Spleen (tissue), 11 donors: Measurements from ENCODE around the gene FLAD1. TPM values are rescaled to one million over a fixed set of nuclear protein-coding genes. Genes with fewer than 3 reads are reported as not detected.

ENCODE experiments used
- DNase-seq: peaks from one replicate; pipeline ENCODE4 v3.0.0-alpha.2; 2020
- H3K27ac ChIP-seq, 8 donors: fragments of 200-600 bp; sonication (generic) in 7 of 8; 1 replicate in 4 of 8; 2 replicates in 4 of 8; pipeline versions ENCODE4 v1.5.0 to v1.8.0; 2016 to 2021; ENCODE audit warnings: inconsistent platforms in 4 of 8, mild to moderate bottlenecking in 4 of 8, moderate library complexity in 1 of 8
- H3K27me3 ChIP-seq, 7 donors: fragments of 200-600 bp; sonication (generic) in 6 of 7; replicated peaks in 1 of 7; 1 replicate in 4 of 7; 2 replicates in 3 of 7; pipeline versions ENCODE4 v1.5.0 to v1.8.0; 2016 to 2021; ENCODE audit warnings: inconsistent platforms in 3 of 7, mild to moderate bottlenecking in 1 of 7
- H3K36me3 ChIP-seq, 6 donors: fragments of 200-600 bp; sonication (generic) in 5 of 6; 1 replicate in 4 of 6; 2 replicates in 2 of 6; pipeline versions ENCODE4 v1.5.0 to v1.8.0; 2016 to 2021; ENCODE audit warnings: inconsistent platforms in 2 of 6
- H3K4me1 ChIP-seq, 6 donors: fragments of 200-600 bp; sonication (generic) in 5 of 6; 1 replicate in 3 of 6; 2 replicates in 3 of 6; pipeline versions ENCODE4 v1.5.0 to v1.8.0; 2016 to 2021; ENCODE audit warnings: inconsistent platforms in 3 of 6
- H3K4me3 ChIP-seq, 8 donors: fragments of 200-600 bp; sonication (generic) in 7 of 8; 1 replicate in 4 of 8; 2 replicates in 4 of 8; pipeline versions ENCODE4 v1.5.0 to v1.8.0; 2016 to 2021; ENCODE audit warnings: inconsistent platforms in 4 of 8, mild to moderate bottlenecking in 4 of 8, moderate library complexity in 2 of 8
- H3K9me3 ChIP-seq, 8 donors: fragments of 200-600 bp; sonication (generic) in 7 of 8; 1 replicate in 4 of 8; 2 replicates in 4 of 8; pipeline versions ENCODE4 v1.5.0 to v1.8.0; 2016 to 2021; ENCODE audit warnings: inconsistent platforms in 4 of 8
- CTCF ChIP-seq, 11 experiments: fragments of 200-600 bp in 7 of 11; fragments of 450-650 bp in 4 of 11; sonication (generic) in 4 of 11; IDR thresholded peaks in 8 of 11; conservative IDR thresholded peaks in 3 of 11; 1 replicate in 7 of 11; 2 replicates in 4 of 11; pipeline versions ENCODE4 v1.4.0 to v1.8.0; 2016 to 2021; ENCODE audit warnings: antibody characterized with exemption in 11 of 11, inconsistent platforms in 4 of 11, mild to moderate bottlenecking in 1 of 11
- POLR2A ChIP-seq, 3 donors: fragments of 450-650 bp; IDR thresholded peaks; one replicate each; pipeline ENCODE4 v1.5.1; 2017; ENCODE audit warnings: antibody characterized with exemption in 3 of 3, mild to moderate bottlenecking in 1 of 3
- POLR2AphosphoS5 ChIP-seq, 3 donors: sonication (generic); formaldehyde crosslinking; IDR thresholded peaks; one replicate each; pipeline ENCODE4 v1.5.1; 2017; ENCODE audit warnings: antibody characterized with exemption in 3 of 3
- WGBS, 5 donors: extraction: QIAGEN DNeasy Blood & Tissue Kit in 3 of 5; methylation state at CpG; one replicate each; pipeline versions ENCODE4 v1.1.5 to v1.1.7; 2013 to 2018; 5-methylcytosine and 5-hydroxymethylcytosine counted together
- intact Hi-C: fragments of 100-400 bp; cut with DNase I; formaldehyde crosslinking; loops from one replicate; pipeline ENCODE4 v1.15.0; 2023; ENCODE audit warnings: low total_unique reads
- polyA plus RNA-seq, 3 donors: library from polyadenylated mRNA; stranded (reverse); fragments of 200-250 nt; gene quantifications; one replicate each; pipeline ENCODE4 v1.2.1, GENCODE V29; 2013
- total RNA-seq, 7 donors: library from RNA; depleted of rRNA in 3 of 7; stranded (reverse); fragments of >200 nt in 3 of 7; fragmentation: NEBNext Ultra II Directional in 4 of 7; extraction: Animal tissue kit (Norgen Biotek cat#: 25700) in 4 of 7; gene quantifications; one replicate each; pipeline versions ENCODE4 v1.1.0 to v1.2.1, GENCODE V29; 2016 to 2021
- donor health status: healthy with polysubstance abuse.
- donor health status: DM: no; HTN: no; CAD: no; lungs with moderate emphysema.
- donor health status: DM: no; HTN: no; CAD: no.
- donor health status: Bipolar disorder and iron deficiency.
- donor health status: healthy.
- donor health status: DM: no; HTN: no; CAD: no.
- donor health status: DM: yes; HTN: yes; CAD: no.

The FLAD1 gene
- total and polyA plus RNA-seq, 10 donors = 27.1 to 43.4 (median 31.6) TPM

- DNase-seq = no peak
- intact Hi-C loops = no loop called here
- peak overlapping the region; percentile 28 to 89 (median 82) for H3K27ac ChIP-seq
- no peaks in the 10 kb centered on the region for H3K27me3 ChIP-seq
- WGBS, 5 donors = 69 to 81% (median 75%) methylated on average over 6 of the region's 6 CpGs
- H3K4me1 ChIP-seq = peaks cover 51 to 75% (median 66%) of the 10 kb centered on the region in 6 donors
- TF ChIP-seq POLR2A (IDR thresholded peaks at IDR 0.05) (no peak), CTCF (IDR thresholded peaks at IDR 0.05 in 8 of 11, conservative IDR thresholded peaks at IDR 0.05 in 3 of 11) (no peak), POLR2AphosphoS5 (IDR thresholded peaks at IDR 0.05) (no peak)
- peak overlapping the region in 1 of 8 donors; percentile 78 for H3K4me3 ChIP-seq
- no peaks in the 10 kb centered on the region for H3K9me3 ChIP-seq
- H3K36me3 ChIP-seq = peaks cover 0 to 41% (median 23%) of the 10 kb centered on the region in 6 donors
Observed at GRCh38 chr1:154952664-154953063, 30.5 kb upstream of the FLAD1 start.

GRCh38 chr1:154953611-154954038, 29.5 kb upstream of the FLAD1 start:
- DNase-seq = peak; percentile 46
- Histone ChIP-seq H3K27me3 (no peaks in the 10 kb centered on the region), H3K27ac (peak overlapping the region in 7 of 8 donors; percentile 36 to 89 (median 83)), H3K36me3 (peaks cover 0 to 40% (median 20%) of the 10 kb centered on the region in 6 donors), H3K4me3 (peak overlapping the region in 2 of 8 donors; percentile 9 to 78), H3K9me3 (no peaks in the 10 kb centered on the region), H3K4me1 (peaks cover 51 to 83% (median 69%) of the 10 kb centered on the region in 6 donors)
- intact Hi-C loops = no loop called here
- 67 to 87% (median 73%) methylated on average over 2 of the region's 2 CpGs for WGBS, 5 donors
- no peak for TF ChIP-seq CTCF (IDR thresholded peaks at IDR 0.05 in 8 of 11, conservative IDR thresholded peaks at IDR 0.05 in 3 of 11)
- no peak for TF ChIP-seq POLR2A (IDR thresholded peaks at IDR 0.05)
- TF ChIP-seq POLR2AphosphoS5 (IDR thresholded peaks at IDR 0.05) = no peak

- DNase-seq = no peak
- Histone ChIP-seq H3K36me3 (peaks cover 0 to 42% (median 30%) of the 10 kb centered on the region in 6 donors), H3K27me3 (no peaks in the 10 kb centered on the region), H3K4me3 (peak overlapping the region in 7 of 8 donors; percentile 52 to 78 (median 61)), H3K4me1 (peaks cover 52 to 92% (median 74%) of the 10 kb centered on the region in 6 donors), H3K27ac (peak overlapping the region in 7 of 8 donors; percentile 35 to 89 (median 83)), H3K9me3 (no peaks in the 10 kb centered on the region)
- TF ChIP-seq CTCF (IDR thresholded peaks at IDR 0.05 in 8 of 11, conservative IDR thresholded peaks at IDR 0.05 in 3 of 11) (no peak), POLR2AphosphoS5 (IDR thresholded peaks at IDR 0.05) (no peak), POLR2A (IDR thresholded peaks at IDR 0.05) (no peak)
- 52 to 72% (median 66%) methylated on average over 3 of the region's 3 CpGs for whole genome bisulfite sequencing, 5 donors
- intact Hi-C loops = no loop called here
Observed at GRCh38 chr1:154954541-154954940, 28.6 kb upstream of the FLAD1 start.

- 1 to 8% (median 4%) methylated on average over 4 of the region's 4 CpGs for whole genome bisulfite sequencing, 5 donors
- H3K27ac ChIP-seq = peak overlapping the region; percentile 66 to 89 (median 82)
Observed at GRCh38 chr1:154955039-154955717, 28.0 kb upstream of the FLAD1 start.

More at GRCh38 chr1:154955039-154955717, 28.0 kb upstream of the FLAD1 start:
- H3K27me3 ChIP-seq = no peaks in the 10 kb centered on the region
- H3K9me3 ChIP-seq = no peaks in the 10 kb centered on the region
- peak; percentile 90 for DNase-seq
- peaks cover 58 to 98% (median 78%) of the 10 kb centered on the region in 6 donors for H3K4me1 ChIP-seq
- intact Hi-C loops = no loop called here
- H3K36me3 ChIP-seq = peaks cover 0 to 40% (median 29%) of the 10 kb centered on the region in 6 donors
- peak overlapping the region; percentile 52 to 78 (median 64) for H3K4me3 ChIP-seq
- TF ChIP-seq POLR2AphosphoS5 (IDR thresholded peaks at IDR 0.05) (peak in 2 of 3 donors; percentile 76 to 89), POLR2A (IDR thresholded peaks at IDR 0.05) (no peak), CTCF (IDR thresholded peaks at IDR 0.05 in 8 of 11, conservative IDR thresholded peaks at IDR 0.05 in 3 of 11) (no peak)
